IPS-15b (cell line): ENCODE data around the gene NPAS3.

ENCODE experiments used
- H3K27me3 ChIP-seq: one replicate; pipeline ENCODE4 v1.6.1; 2013; ENCODE audit warnings: low read length; ENCODE audit not compliant: control insufficient read depth, insufficient read depth
- H3K36me3 ChIP-seq: one replicate; pipeline ENCODE4 v1.6.1; 2013; ENCODE audit warnings: low read length; ENCODE audit not compliant: control insufficient read depth, insufficient read depth
- H3K4me1 ChIP-seq: one replicate; pipeline ENCODE4 v1.6.1; 2013; ENCODE audit warnings: mild to moderate bottlenecking, low read length; ENCODE audit not compliant: control insufficient read depth, insufficient read depth
- H3K4me3 ChIP-seq: one replicate; pipeline ENCODE4 v1.5.1; 2013; ENCODE audit warnings: low read depth, low read length
- H3K9ac ChIP-seq: one replicate; pipeline ENCODE4 v1.6.1; 2013; ENCODE audit warnings: low read depth, mild to moderate bottlenecking, low read length
- H3K9me3 ChIP-seq: one replicate; pipeline ENCODE4 v1.6.1; 2013; ENCODE audit warnings: mild to moderate bottlenecking, low read length; ENCODE audit not compliant: control insufficient read depth, insufficient read depth

Gene NPAS3

GRCh38 chr14:33525626-33526025, 586.9 kb downstream of the NPAS3 start:
- H3K4me3 ChIP-seq: no peak overlapping the region
- H3K9me3 ChIP-seq: no peaks in the 10 kb centered on the region
- no peaks in the 10 kb centered on the region for H3K27me3 ChIP-seq
- H3K36me3 ChIP-seq: no peaks in the 10 kb centered on the region
- no peak overlapping the region for H3K9ac ChIP-seq
- H3K4me1 ChIP-seq: no peaks in the 10 kb centered on the region

DNA sequence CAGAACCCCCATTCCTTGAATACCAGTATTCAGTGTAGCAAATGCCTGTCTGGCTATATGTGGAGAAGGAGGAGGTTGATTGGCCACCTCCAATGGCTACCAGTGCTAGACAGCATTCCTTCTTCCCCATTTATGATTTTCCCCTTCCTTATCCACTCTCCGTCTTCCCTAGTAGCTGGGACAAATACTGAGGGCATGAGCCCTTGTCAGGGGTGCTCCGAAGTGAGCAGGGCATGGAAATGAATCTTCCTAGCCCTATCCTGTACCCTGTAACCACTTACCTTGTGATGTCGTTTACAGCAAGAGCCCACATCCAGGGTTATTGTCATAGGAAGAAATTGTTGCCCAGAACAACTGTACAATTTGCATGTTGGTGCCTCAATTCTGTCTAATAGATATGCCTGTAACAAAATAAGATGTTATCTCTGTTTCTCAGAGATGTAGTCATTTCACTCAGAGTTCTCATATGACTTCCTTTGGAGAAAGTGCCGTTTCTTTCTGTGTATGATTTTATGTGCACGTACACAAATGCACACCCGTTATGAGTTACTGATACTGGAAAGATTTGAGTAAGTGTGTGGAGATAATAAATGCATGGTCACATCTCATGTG, 588.5 kb downstream of the NPAS3 start:
- no peaks in the 10 kb centered on the region for H3K27me3 ChIP-seq
- no peaks in the 10 kb centered on the region for H3K36me3 ChIP-seq
- H3K4me1 ChIP-seq: no peaks in the 10 kb centered on the region
- no peak overlapping the region for H3K4me3 ChIP-seq
- H3K9me3 ChIP-seq: no peaks in the 10 kb centered on the region
- no peak overlapping the region for H3K9ac ChIP-seq

GRCh38 chr14:33528655-33529054, 590.0 kb downstream of the NPAS3 start:
- Histone ChIP-seq H3K9me3 (no peaks in the 10 kb centered on the region), H3K4me1 (no peaks in the 10 kb centered on the region), H3K36me3 (no peaks in the 10 kb centered on the region), H3K27me3 (no peaks in the 10 kb centered on the region), H3K9ac (no peak overlapping the region), H3K4me3 (no peak overlapping the region)

- Histone ChIP-seq H3K36me3 (no peaks in the 10 kb centered on the region), H3K9me3 (no peaks in the 10 kb centered on the region), H3K9ac (no peak overlapping the region), H3K4me1 (no peaks in the 10 kb centered on the region), H3K4me3 (no peak overlapping the region), H3K27me3 (no peaks in the 10 kb centered on the region)
Observed at GRCh38 chr14:33529787-33530757, 591.4 kb downstream of the NPAS3 start.

DNA sequence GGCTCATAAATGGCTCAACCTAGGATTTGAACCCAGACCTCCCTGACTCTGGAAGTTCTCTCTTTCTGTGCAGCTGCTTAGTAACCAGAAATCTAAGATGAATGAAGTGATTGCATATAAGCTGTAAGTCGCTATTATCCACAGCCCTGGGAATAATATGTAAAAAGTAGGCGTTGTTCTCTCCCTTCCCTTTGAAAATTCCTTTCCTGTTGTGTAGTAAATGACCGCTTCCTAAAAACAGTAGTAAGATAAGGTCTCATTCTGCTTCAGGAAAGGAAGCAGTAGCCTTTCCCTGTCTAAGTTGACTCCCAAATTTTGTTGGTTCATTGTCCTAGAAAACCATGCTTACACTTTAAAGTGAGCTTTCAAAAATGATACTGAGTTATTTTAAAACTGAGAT, 593.9 kb downstream of the NPAS3 start:
- no peaks in the 10 kb centered on the region for H3K9me3 ChIP-seq
- no peaks in the 10 kb centered on the region for H3K36me3 ChIP-seq
- no peaks in the 10 kb centered on the region for H3K4me1 ChIP-seq
- no peak overlapping the region for H3K9ac ChIP-seq
- no peak overlapping the region for H3K4me3 ChIP-seq
- no peaks in the 10 kb centered on the region for H3K27me3 ChIP-seq

DNA sequence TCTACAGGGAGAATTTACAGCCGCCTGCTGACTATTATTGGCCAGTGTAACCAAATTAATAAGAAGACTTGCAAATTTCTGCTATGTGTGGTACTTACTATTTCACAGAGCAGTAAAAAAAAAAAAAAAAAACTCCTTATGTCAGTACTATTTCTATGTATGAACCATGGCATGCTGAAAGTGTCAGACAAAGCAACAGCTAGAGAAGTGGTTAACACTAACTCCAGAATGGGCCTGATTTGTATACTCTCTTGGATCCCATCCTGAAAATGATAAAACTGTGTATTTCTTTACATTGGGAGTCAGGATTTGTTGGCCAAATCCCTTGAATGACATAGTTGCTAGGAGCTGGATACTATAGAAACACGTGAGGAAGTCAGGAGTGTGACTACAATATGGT, 595.4 kb downstream of the NPAS3 start:
- no peaks in the 10 kb centered on the region for H3K4me1 ChIP-seq
- no peaks in the 10 kb centered on the region for H3K9me3 ChIP-seq
- H3K4me3 ChIP-seq: no peak overlapping the region
- H3K9ac ChIP-seq: no peak overlapping the region
- no peaks in the 10 kb centered on the region for H3K27me3 ChIP-seq
- no peaks in the 10 kb centered on the region for H3K36me3 ChIP-seq

DNA sequence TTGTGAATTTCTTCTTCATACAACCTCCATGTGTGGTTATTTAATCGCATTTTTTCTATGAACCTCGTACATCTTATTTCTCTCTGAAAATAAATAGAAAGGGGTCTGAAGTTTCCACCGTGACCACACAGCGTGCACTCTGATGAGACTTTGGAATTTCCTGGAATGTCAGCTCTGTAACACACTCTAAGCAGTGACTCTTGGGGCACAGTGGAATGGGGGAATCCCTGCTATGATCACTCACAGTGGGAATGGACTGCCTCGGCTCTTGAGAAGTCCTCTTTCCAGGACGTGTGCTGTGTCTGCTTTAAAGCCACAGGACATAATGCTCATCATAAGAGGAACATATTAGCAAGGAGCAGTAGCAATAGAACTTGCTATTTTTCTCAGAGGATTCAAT, 596.0 kb downstream of the NPAS3 start:
- Histone ChIP-seq H3K4me1 (no peaks in the 10 kb centered on the region), H3K9me3 (no peaks in the 10 kb centered on the region), H3K36me3 (no peaks in the 10 kb centered on the region), H3K9ac (no peak overlapping the region), H3K4me3 (no peak overlapping the region), H3K27me3 (no peaks in the 10 kb centered on the region)

DNA sequence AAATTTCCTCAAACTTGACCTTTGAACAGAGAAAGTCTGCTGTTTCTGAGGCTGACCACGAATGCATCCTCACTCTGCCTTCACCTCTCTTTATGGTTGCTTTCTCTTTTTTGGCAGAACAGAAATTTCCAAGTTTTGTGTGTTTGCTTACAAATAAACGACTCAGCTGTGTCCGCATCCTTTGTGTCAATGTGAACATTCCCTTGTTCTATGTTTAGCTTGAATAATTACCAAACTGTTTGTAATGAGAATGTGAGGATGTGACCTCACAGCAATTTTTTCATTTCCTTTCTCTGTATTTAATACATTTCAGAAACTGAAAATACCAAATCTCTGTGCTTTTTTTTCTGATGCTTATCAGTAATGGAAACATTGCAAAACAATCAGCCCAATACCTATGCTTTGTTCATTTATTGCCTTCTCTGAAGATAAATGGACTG, 601.3 kb downstream of the NPAS3 start:
- no peaks in the 10 kb centered on the region for H3K36me3 ChIP-seq
- no peaks in the 10 kb centered on the region for H3K9me3 ChIP-seq
- no peaks in the 10 kb centered on the region for H3K4me1 ChIP-seq
- no peaks in the 10 kb centered on the region for H3K27me3 ChIP-seq
- no peak overlapping the region for H3K4me3 ChIP-seq
- no peak overlapping the region for H3K9ac ChIP-seq

- H3K4me3 ChIP-seq: no peak overlapping the region
Observed at GRCh38 chr14:33541171-33541570, 602.5 kb downstream of the NPAS3 start.

DNA sequence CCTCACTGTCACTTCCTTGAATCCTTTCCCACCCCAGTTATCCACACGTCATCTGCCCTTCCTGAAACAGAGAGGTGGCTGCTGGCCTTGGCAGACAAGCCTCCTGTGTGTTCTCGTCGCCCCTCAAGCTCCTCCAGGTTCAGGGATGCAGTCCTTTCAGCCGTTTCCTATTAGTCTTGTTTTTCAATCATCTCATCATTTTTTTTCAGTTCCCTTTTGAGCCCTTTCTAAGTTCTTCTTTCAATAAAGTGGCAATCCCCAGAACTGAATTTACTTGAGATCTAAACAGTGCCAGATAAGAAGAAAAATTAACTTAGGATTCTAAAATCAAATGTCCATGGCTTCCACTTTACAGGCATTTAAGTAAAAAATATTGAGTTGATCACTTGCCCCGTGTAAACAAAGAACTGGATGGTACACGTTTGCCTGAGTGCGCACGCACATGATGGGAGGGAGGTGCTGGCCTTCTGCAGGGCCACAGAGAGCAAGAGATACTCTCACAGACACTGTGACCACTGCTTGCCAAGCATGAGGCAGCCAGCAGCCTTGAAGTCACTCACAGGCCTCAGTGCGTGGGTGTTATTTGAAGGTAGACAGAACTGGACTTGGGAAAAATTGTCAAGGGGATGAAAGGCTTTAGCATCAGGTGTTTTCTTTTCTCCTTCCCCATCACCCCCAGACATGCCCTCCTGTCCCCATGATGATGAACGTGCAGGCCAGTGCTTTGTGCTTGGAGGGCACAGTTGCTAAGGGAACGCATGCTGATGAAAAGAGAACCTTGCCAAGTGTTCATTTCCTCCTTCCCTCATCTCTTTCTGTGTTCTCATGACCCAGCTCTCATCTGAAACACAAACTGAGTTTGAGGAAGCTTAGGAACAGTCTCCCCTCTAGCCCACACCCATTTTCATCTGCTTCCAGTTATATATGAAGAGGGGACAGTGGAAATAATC, 603.9 kb downstream of the NPAS3 start:
- Histone ChIP-seq H3K9me3 (no peaks in the 10 kb centered on the region), H3K27me3 (no peaks in the 10 kb centered on the region), H3K9ac (no peak overlapping the region), H3K4me3 (no peak overlapping the region), H3K4me1 (no peaks in the 10 kb centered on the region), H3K36me3 (no peaks in the 10 kb centered on the region)

More at GRCh38 chr14:33541171-33541570, 602.5 kb downstream of the NPAS3 start:
- H3K27me3 ChIP-seq: no peaks in the 10 kb centered on the region
- no peaks in the 10 kb centered on the region for H3K4me1 ChIP-seq
- no peak overlapping the region for H3K9ac ChIP-seq
- no peaks in the 10 kb centered on the region for H3K36me3 ChIP-seq
- no peaks in the 10 kb centered on the region for H3K9me3 ChIP-seq

- no peak overlapping the region for H3K4me3 ChIP-seq
- no peaks in the 10 kb centered on the region for H3K9me3 ChIP-seq
- no peaks in the 10 kb centered on the region for H3K27me3 ChIP-seq
- no peaks in the 10 kb centered on the region for H3K4me1 ChIP-seq
- no peaks in the 10 kb centered on the region for H3K36me3 ChIP-seq
- H3K9ac ChIP-seq: no peak overlapping the region
Observed at GRCh38 chr14:33545696-33546095, 607.0 kb downstream of the NPAS3 start.
